IPS DF 4.7 (cell line): ENCODE measurements around the gene IRF9.

Experiments used
- DNase-seq: peaks from one replicate; pipeline ENCODE4 v3.0.0-alpha.2; 2013; ENCODE audit warnings: low spot score; ENCODE audit errors: extremely low read depth

The IRF9 gene

GRCh38 chr14:24160850-24161804 is at the start of gene IRF9:
Gene IRF9 (plus strand): TSS chr14:24161265. CDS start chr14:24162145, 880 bp downstream.
- DNase-seq, result peak; percentile 92

- no peak for DNase-seq
These were observed 47.7 kb upstream of the IRF9 start for GRCh38 chr14:24113379-24113800.

- DNase-seq, result peak; percentile 25
These were observed 47.1 kb upstream of the IRF9 start for GRCh38 chr14:24113801-24114531.

- DNase-seq, result peak; percentile 98
These were observed 46.3 kb upstream of the IRF9 start, which contains the start of the genes DCAF11 and NRL for GRCh38 chr14:24114532-24115421. Gene DCAF11 (plus strand): TSS chr14:24114777. CDS start chr14:24115595, 818 bp downstream. Gene NRL (minus strand): TSS chr14:24114949. CDS start chr14:24082848, 32,101 bp downstream.

GRCh38 chr14:24115422-24116127 is 45.5 kb upstream of the IRF9 start:
- DNase-seq, result no peak

GRCh38 chr14:24116128-24116814 is 44.8 kb upstream of the IRF9 start:
- DNase-seq, result no peak

- no peak for DNase-seq
These were observed 43.9 kb upstream of the IRF9 start for GRCh38 chr14:24117179-24117578.

GRCh38 chr14:24119691-24120090 is 41.4 kb upstream of the IRF9 start:
- no peak for DNase-seq

GRCh38 chr14:24121210-24121609 is 39.9 kb upstream of the IRF9 start:
- DNase-seq, result no peak

- DNase-seq, result no peak
These were observed 38.6 kb upstream of the IRF9 start for GRCh38 chr14:24122416-24122815.

- no peak for DNase-seq
These were observed 38.2 kb upstream of the IRF9 start for GRCh38 chr14:24122898-24123297.

- no peak for DNase-seq
These were observed 37.3 kb upstream of the IRF9 start for GRCh38 chr14:24123424-24124417.

GRCh38 chr14:24126939-24127338 is 34.1 kb upstream of the IRF9 start:
- no peak for DNase-seq

GRCh38 chr14:24127673-24128072 is 33.4 kb upstream of the IRF9 start:
- no peak for DNase-seq

- DNase-seq, result no peak
These were observed 31.6 kb upstream of the IRF9 start for GRCh38 chr14:24129410-24129998.

- no peak for DNase-seq
These were observed 30.7 kb upstream of the IRF9 start, which contains the start of gene FITM1 for GRCh38 chr14:24130380-24130716. Gene FITM1 (plus strand): TSS chr14:24130659. CDS start chr14:24131564, 905 bp downstream.

GRCh38 chr14:24130717-24131548 is 30.1 kb upstream of the IRF9 start:
- DNase-seq, result no peak
